ENCODE measurements around the gene VRK3. TPM values are rescaled to one million over a fixed set of nuclear protein-coding genes. Genes with fewer than 3 reads are reported as not detected.

VRK3 gene
- total and polyA plus RNA-seq, 2 of the 4 experiments (the other 2 are of a cell fraction) = 28.7 to 35.8 TPM

- ChIA-PET POLR2A (ENCODE audit: unreplicated experiment) (no interaction called here), CTCF (no interaction called here)
- no peak overlapping the region for H3K4me2 ChIP-seq (ENCODE audit: low read depth, low read length)
- H3K4me1 ChIP-seq (ENCODE audit: control insufficient read depth, insufficient read depth, low read length) = peaks cover 2% of the 10 kb centered on the region
- H3K9ac ChIP-seq (ENCODE audit: low read depth, low read length) = no peak overlapping the region
- H3K14ac ChIP-seq (replicated peaks; ENCODE audit: low read depth, low read length) = no peak overlapping the region
- DNase-seq (no peak), ATAC-seq (ENCODE audit: low read depth) (no peak)
- H2BK120ac ChIP-seq (ENCODE audit: low read depth, low read length) = no peak overlapping the region
- H4K5ac ChIP-seq (ENCODE audit: low read depth, low read length) = no peak overlapping the region
- no peak overlapping the region for H3K4me3 ChIP-seq (ENCODE audit: insufficient read depth, low read depth, low read length)
- H2AK5ac ChIP-seq (ENCODE audit: low read depth, low read length) = no peak overlapping the region
- peaks cover 9% of the 10 kb centered on the region for H3K9me1 ChIP-seq (ENCODE audit: insufficient read depth, low read length)
- H4K91ac ChIP-seq (ENCODE audit: insufficient read depth, low read depth, low read length) = no peak overlapping the region
- no peak overlapping the region for H3K23ac ChIP-seq (ENCODE audit: low read depth, low read length)
- H3K4ac ChIP-seq (ENCODE audit: low read depth, low read length) = no peak overlapping the region
- H2BK5ac ChIP-seq (ENCODE audit: low read depth, low read length, poor library complexity, severe bottlenecking) = no peak overlapping the region
- no peak overlapping the region for H2AFZ ChIP-seq (replicated peaks; ENCODE audit: low read length, poor library complexity)
- peaks cover 3% of the 10 kb centered on the region; the same call in 1 of the 2 replicates for H4K20me1 ChIP-seq (ENCODE audit: insufficient read depth, low read length)
- H4K8ac ChIP-seq (ENCODE audit: low read depth in 2 of 2, low read length in 2 of 2) = no peak overlapping the region
- no peaks in the 10 kb centered on the region for H3K9me3 ChIP-seq (ENCODE audit: control insufficient read depth, insufficient read depth, low read length)
- H2AK9ac ChIP-seq (replicated peaks; ENCODE audit: low read depth, low read length, poor library complexity) = no peak overlapping the region
- BruUV-seq (replicated peaks) = no TSS peak
- H3K27ac ChIP-seq (ENCODE audit: insufficient read depth, low read length) = no peak overlapping the region
- intact Hi-C loops (cut with micrococcal nuclease) (no loop called here), in situ Hi-C loops (cut with MboI; ENCODE audit: low sequenced_read_pairs) (loop anchor here (10.0 kb wide), 2 partner anchors 52 to 212 kb away; no protein-coding TSS in a partner anchor), dilution Hi-C loops (cut with HindIII; ENCODE audit: low sequenced_read_pairs, unreplicated experiment) (no loop called here)
- H3K27me3 ChIP-seq (ENCODE audit: control insufficient read depth, insufficient read depth, low read length) = no peaks in the 10 kb centered on the region
- H2BK15ac ChIP-seq (ENCODE audit: low read depth, low read length) = no peak overlapping the region
- H3K18ac ChIP-seq (ENCODE audit: low read depth, low read length) = no peak overlapping the region
- peaks cover 2% of the 10 kb centered on the region; the same call in 1 of the 2 replicates for H3K36me3 ChIP-seq (ENCODE audit: control insufficient read depth, insufficient read depth, low read length)
- H3K56ac ChIP-seq (ENCODE audit: extremely low read depth, insufficient read depth, low read length) = no peak overlapping the region
- H3K79me1 ChIP-seq (ENCODE audit: low read depth in 1 of 2, low read length in 2 of 2) = peaks cover 4 to 19% of the 10 kb centered on the region in 2 experiments; a peak in 3 of 4 replicates
- no peak overlapping the region for H2BK20ac ChIP-seq (ENCODE audit: low read depth, low read length)
- no peak for TF ChIP-seq BHLHE40 (IDR thresholded peaks at IDR 0.05; ENCODE audit: low read depth, low read length)
- no peak for TF ChIP-seq MXI1 (IDR thresholded peaks at IDR 0.05; ENCODE audit: borderline replicate concordance, low read depth, low read length)
- no peak for TF ChIP-seq CEBPB (IDR thresholded peaks at IDR 0.05; ENCODE audit: low read depth, low read length)
- TF ChIP-seq RFX5 (IDR thresholded peaks at IDR 0.05; ENCODE audit: low read depth, low read length) = no peak
- TF ChIP-seq MAZ (IDR thresholded peaks at IDR 0.05; ENCODE audit: borderline replicate concordance, low read depth, low read length) = no peak
- TF ChIP-seq MAFK (IDR thresholded peaks at IDR 0.05; ENCODE audit: low read depth, low read length) = no peak
- TF ChIP-seq RCOR1 (IDR thresholded peaks at IDR 0.05; ENCODE audit: insufficient replicate concordance, low read length) = no peak
- TF ChIP-seq NFE2L2 (IDR thresholded peaks at IDR 0.05; ENCODE audit: low read depth, low read length) = no peak
- no peak for TF ChIP-seq CHD1 (IDR thresholded peaks at IDR 0.05; ENCODE audit: low read depth, low read length)
- TF ChIP-seq POLR2A (IDR thresholded peaks at IDR 0.05; ENCODE audit: low read depth, low read length) = no peak
- TF ChIP-seq CTCF (conservative IDR thresholded peaks at IDR 0.05; ENCODE audit: low read depth, low read length) = no peak
- WGBS, 2 experiments (ENCODE audit: extremely low coverage in 2 of 2, insufficient read length in 1 of 2) = 98% methylated on average over 7 of the region's 25 CpGs; no CpG with 5 or more reads in 1 of the 2 experiments
Observed at GRCh38 chr19:49932731-49933131, 92.4 kb downstream of the VRK3 start.

Data from IMR-90 (cell line).